Measurements from ENCODE around the gene TMEM178B.
"Not testable (repeated sequence)": the region's sequence is repeated elsewhere in the genome, so short reads cannot be mapped to it uniquely, and the experiment has no call there.

TMEM178B gene

DNA sequence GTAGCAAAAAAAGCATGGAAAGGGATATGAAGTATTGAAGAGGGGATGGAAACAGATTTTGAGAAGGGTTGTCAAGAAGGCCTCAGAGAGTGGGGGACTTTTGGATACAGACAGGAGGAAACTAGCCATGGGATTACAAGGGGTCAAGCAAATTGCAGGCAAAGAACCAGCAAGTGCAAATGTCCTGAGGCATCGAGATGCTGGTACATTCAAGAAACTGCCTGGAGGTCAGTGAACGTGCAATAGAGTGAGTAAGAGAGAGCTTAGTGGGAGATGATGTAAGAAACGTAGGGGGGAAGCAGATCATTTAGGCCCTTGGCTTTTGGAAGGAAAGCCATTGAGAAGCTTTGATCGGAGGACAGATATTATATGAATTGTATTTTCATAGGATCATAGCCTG is 250.0 kb downstream of the TMEM178B start:
- H3K4me3 ChIP-seq (ENCODE audit: low read depth, low read length) = no peak overlapping the region
- TF ChIP-seq, protein P1, sequence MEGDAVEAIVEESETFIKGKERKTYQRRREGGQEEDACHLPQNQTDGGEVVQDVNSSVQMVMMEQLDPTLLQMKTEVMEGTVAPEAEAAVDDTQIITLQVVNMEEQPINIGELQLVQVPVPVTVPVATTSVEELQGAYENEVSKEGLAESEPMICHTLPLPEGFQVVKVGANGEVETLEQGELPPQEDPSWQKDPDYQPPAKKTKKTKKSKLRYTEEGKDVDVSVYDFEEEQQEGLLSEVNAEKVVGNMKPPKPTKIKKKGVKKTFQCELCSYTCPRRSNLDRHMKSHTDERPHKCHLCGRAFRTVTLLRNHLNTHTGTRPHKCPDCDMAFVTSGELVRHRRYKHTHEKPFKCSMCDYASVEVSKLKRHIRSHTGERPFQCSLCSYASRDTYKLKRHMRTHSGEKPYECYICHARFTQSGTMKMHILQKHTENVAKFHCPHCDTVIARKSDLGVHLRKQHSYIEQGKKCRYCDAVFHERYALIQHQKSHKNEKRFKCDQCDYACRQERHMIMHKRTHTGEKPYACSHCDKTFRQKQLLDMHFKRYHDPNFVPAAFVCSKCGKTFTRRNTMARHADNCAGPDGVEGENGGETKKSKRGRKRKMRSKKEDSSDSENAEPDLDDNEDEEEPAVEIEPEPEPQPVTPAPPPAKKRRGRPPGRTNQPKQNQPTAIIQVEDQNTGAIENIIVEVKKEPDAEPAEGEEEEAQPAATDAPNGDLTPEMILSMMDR (IDR thresholded peaks at IDR 0.05; ENCODE audit: low read depth, low read length) = no peak

DNA sequence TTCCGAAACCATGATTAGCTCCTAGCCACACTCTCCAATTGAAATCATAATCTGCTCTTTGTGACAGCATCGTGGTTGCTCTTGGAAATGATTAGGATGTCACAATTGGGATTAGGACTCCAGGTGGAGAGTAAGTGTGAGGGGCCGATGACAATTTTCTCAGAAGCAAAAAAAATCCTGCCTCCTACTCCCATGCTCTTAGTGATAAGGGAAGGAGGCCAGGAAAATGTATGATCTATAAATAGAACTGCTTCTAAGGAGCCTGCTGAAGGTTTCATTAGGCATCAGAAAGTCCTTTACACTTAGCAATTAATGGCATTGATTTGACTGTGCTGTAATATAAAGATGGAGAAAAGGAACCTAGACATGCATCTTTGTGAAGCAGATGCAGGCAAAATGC is 251.0 kb downstream of the TMEM178B start:
- TF ChIP-seq, protein P1 (IDR thresholded peaks at IDR 0.05; ENCODE audit: low read depth, low read length) = no peak

DNA sequence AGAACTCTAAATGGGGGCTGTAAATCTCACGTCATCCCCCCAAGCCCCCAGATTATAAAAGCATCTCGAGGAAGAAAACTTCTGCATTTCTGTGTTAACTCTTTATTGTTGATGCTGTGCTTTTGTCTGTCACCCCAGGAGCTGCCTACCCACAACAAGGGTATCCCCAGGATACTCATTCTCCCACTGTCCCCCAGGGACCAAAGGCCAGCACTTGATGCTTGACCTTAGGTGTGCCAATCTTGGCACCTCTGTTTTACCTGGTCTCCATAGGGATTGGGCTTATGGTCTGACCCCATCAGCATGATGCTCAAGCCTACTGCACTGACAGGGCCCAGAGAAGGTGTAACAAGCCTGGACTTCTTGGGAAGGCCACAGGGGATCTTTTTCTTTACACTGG is 251.4 kb downstream of the TMEM178B start:
- TF ChIP-seq, protein P1 (IDR thresholded peaks at IDR 0.05; ENCODE audit: low read depth, low read length) = no peak
- no peak overlapping the region for H3K4me3 ChIP-seq (ENCODE audit: low read depth, low read length)

More for the DNA sequence above, 251.0 kb downstream of the TMEM178B start:
- no peak overlapping the region for H3K4me3 ChIP-seq (ENCODE audit: low read depth, low read length)

DNA sequence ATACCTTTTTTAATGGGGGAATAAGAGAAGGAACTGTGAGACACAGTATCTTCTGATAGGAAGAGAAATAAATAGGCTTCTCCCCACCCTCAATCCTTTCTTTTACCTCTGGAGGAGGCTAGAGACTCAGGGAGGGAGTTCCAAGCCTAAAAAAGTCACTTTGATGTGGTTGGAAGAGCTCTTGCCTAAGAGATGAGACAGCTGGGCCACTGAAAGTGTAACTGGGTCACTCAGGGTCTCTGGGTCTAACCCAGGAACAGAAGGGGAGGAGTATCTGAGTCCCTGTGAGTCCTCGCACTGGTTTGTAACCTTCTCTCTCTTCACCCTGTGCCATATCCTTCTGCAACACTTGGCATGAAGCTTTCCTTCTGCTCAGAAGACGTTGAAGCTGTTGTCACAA is 254.4 kb downstream of the TMEM178B start:
- H3K4me3 ChIP-seq (ENCODE audit: low read depth, low read length) = no peak overlapping the region
- TF ChIP-seq, protein P1 (IDR thresholded peaks at IDR 0.05; ENCODE audit: low read depth, low read length) = no peak

DNA sequence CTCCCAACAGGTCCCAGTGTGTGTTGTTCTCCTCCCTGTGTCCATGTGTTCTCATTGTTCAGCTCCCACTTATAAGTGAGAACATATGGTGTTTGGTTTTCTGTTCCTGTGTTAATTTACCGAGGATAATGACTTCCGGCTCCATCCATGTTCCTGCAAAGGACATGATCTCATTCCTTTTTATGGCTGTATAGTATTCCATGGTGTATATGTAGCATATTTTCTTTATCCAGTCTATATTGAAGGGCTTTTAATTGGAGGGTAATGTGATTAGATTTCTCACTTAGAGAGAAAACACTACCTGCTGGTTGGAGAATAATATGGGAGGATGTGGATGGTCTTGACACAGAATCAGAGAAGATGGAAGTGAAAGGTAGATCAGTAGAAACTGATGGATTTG is 256.4 kb downstream of the TMEM178B start:
- H3K4me3 ChIP-seq (ENCODE audit: low read depth, low read length) = not testable (repeated sequence)

DNA sequence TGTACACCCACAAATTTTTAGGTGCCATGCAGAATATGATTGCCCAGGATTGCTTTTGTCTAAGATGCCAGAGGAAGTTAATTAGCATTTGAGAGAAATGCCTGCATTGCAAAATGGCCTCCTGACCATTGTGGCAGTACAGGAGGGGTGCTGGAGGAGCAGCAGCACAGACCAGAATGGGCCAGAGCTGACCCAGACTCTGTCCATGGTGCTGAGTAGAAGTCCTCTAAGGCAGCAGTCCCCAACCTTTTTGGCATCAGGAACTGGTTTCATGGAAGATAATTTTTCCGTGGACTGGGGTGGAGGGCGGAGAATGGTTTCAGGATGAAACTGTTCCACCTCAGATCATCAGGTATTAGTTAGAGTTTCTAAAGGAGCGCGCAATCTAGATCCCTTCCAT is 259.6 kb downstream of the TMEM178B start:
- TF ChIP-seq, protein P1 (IDR thresholded peaks at IDR 0.05; ENCODE audit: low read depth, low read length) = no peak
- no peak overlapping the region for H3K4me3 ChIP-seq (ENCODE audit: low read depth, low read length)

DNA sequence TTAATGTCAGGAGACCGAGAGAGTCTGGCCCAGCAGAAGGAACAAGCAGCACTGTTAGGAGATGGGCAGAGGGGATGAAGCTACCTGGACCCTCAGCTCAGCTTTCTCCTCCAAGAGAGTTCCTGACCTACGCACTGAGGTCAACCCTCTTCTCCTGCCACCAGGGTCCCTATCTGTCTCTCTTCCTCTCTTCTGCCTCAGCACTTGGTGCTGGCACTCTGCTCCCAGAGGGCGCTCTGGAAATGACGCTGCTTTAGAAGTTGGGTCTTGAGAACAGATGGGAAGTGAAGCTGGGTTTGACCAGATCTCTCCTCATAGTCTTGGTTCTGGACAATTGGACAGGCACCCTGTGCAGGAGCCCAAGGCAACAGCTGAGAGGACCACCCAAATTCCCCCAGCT is 261.3 kb downstream of the TMEM178B start:
- TF ChIP-seq, protein P1 (IDR thresholded peaks at IDR 0.05; ENCODE audit: low read depth, low read length) = no peak
- no peak overlapping the region for H3K4me3 ChIP-seq (ENCODE audit: low read depth, low read length)

DNA sequence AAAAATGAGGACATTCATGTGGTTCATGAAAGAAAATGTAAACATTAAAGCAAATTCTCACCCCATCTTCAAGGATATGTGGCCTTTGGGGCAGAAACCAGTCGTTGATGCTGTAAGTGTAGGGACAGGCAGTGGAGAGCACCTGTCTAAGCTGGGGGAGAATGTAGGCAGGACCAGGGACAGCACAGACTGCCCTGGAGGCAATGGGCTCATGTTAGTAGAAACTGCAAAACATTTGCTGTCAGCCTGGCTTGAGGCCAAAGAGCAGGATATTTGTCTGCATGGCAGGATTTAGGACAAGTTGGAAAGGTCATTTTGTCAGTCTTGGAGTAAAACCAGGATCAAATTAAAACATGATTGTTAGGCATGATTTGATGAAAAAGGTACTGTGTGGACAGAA is 265.7 kb downstream of the TMEM178B start:
- TF ChIP-seq, protein P1 (IDR thresholded peaks at IDR 0.05; ENCODE audit: low read depth, low read length) = no peak
- H3K4me3 ChIP-seq (ENCODE audit: low read depth, low read length) = no peak overlapping the region
